ENCODE data around the gene PPIL6.

The PPIL6 gene

DNA sequence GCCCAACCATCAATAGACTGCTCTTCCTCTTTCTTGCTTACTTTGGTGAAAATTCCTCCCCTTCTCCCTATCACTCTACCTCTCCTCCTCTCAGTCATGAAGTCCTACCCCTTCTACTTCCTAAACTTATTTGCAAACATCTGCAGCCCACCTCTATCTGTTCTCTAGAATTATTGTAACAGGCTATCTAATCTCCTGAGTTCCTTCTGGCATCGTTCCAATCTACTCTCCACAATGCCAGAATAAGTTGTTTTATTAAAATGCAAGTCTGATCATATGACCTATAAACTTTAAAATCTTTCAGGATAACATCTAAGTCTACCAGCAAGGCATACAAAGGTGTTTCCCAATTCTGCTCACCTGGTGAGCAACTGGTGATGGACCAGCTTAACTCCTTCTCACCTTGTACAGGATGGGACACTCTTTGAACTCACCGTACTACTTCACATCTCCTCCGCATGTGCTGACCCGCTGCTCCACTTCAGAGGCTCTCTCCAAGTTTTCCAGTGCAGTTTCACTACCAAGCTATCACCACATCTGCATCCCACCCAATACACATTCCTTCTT, 66.0 kb downstream of the PPIL6 start:
- DNase-seq (ENCODE audit: extremely low spot score) = no peak
- TF ChIP-seq, protein P1, sequence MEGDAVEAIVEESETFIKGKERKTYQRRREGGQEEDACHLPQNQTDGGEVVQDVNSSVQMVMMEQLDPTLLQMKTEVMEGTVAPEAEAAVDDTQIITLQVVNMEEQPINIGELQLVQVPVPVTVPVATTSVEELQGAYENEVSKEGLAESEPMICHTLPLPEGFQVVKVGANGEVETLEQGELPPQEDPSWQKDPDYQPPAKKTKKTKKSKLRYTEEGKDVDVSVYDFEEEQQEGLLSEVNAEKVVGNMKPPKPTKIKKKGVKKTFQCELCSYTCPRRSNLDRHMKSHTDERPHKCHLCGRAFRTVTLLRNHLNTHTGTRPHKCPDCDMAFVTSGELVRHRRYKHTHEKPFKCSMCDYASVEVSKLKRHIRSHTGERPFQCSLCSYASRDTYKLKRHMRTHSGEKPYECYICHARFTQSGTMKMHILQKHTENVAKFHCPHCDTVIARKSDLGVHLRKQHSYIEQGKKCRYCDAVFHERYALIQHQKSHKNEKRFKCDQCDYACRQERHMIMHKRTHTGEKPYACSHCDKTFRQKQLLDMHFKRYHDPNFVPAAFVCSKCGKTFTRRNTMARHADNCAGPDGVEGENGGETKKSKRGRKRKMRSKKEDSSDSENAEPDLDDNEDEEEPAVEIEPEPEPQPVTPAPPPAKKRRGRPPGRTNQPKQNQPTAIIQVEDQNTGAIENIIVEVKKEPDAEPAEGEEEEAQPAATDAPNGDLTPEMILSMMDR (IDR thresholded peaks at IDR 0.05; ENCODE audit: control extremely low read depth, extremely low read depth, low read depth, missing control alignments) = no peak
- POLR2A ChIA-PET = interaction anchor here (0.6 to 1.9 kb wide), 4 partner anchors 9 to 79 kb away, joined by 3 to 15 read pairs (median 3); partner anchors contain the start of gene CD164
- CTCF ChIA-PET = interaction anchor here (1.3 to 4.1 kb wide), 4 partner anchors 9 to 187 kb away, joined by 4 to 24 read pairs (median 12); no protein-coding TSS in a partner anchor

DNA sequence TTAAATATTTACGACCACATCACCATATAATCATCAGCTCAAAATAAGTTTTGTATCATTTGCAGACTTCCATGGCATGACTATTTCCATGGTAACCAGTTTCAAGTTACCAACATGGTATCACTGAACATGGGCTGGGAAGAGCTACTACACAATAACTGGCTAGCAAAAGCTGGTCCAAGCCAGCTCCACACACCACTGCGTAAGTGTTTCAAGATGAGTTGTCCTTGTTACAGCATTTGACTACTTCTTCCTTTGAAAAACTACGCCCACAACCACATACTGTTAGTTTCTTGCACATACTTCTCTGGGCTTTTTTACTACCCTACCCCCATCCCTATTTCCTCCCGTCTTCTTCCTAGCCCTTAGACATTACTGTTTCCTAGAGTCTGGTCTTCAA, 66.7 kb downstream of the PPIL6 start:
- ChIA-PET POLR2A (interaction anchor here (0.6 to 1.9 kb wide), 6 partner anchors 9 to 80 kb away, joined by 3 to 15 read pairs (median 3); partner anchors contain the start of gene CD164), CTCF (interaction anchor here (1.3 to 4.1 kb wide), 4 partner anchors 10 to 186 kb away, joined by 4 to 24 read pairs (median 12); no protein-coding TSS in a partner anchor)
- DNase-seq (ENCODE audit: extremely low spot score) = peak; percentile 36
- TF ChIP-seq, protein P1 (IDR thresholded peaks at IDR 0.05; ENCODE audit: control extremely low read depth, extremely low read depth, low read depth, missing control alignments) = no peak

DNA sequence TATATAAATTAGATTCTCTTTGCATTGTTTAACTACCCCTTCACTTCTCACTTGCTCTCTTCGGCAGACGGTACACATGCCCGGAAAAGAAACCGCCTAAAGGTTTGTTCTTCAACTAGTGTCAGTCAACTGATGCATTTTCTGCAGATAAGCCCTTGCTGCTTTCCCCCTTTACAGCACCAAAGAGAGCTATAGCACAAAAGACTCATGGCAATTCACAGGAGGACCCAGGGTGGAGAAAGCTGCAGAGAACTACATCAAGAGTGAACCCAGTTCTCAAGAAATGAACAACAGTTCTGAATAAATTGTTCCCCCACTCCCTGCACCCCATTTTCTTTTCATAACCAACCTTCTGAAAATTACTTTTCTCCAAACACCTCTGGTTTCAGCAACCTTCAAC, 67.1 kb downstream of the PPIL6 start:
- ChIA-PET CTCF (interaction anchor here (1.3 to 4.1 kb wide), 4 partner anchors 10 to 186 kb away, joined by 4 to 24 read pairs (median 12); no protein-coding TSS in a partner anchor), POLR2A (interaction anchor here (0.7 to 1.9 kb wide), 5 partner anchors 10 to 81 kb away, joined by 3 to 15 read pairs (median 3); partner anchors contain the start of gene CD164)
- TF ChIP-seq, protein P1 (IDR thresholded peaks at IDR 0.05; ENCODE audit: control extremely low read depth, extremely low read depth, low read depth, missing control alignments) = no peak
- no peak for DNase-seq (ENCODE audit: extremely low spot score)

DNA sequence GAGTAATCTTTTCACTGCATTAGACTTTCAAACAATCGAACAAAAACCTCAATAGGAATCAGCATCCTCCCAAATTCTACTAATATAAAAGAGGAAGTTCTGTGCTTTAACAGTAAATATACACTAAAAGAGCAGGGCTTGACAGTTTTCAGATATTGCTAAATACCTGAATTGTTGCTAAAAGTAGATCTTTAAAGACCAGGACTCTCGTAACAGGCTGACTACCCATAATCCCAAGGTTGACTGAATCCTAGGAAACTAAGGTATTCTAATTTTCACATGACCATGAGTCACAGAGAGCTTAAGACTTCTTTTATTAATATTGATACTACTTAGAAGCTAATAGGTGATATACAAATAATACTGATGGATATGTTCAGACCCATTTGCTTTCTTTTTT, 68.3 kb downstream of the PPIL6 start:
- TF ChIP-seq, protein P1 (IDR thresholded peaks at IDR 0.05; ENCODE audit: control extremely low read depth, extremely low read depth, low read depth, missing control alignments) = no peak
- no peak for DNase-seq (ENCODE audit: extremely low spot score)
- ChIA-PET POLR2A (no interaction called here), CTCF (interaction anchor here (2.2 to 4.1 kb wide), 3 partner anchors 10 to 185 kb away, joined by 6 to 24 read pairs (median 17); no protein-coding TSS in a partner anchor)

DNA sequence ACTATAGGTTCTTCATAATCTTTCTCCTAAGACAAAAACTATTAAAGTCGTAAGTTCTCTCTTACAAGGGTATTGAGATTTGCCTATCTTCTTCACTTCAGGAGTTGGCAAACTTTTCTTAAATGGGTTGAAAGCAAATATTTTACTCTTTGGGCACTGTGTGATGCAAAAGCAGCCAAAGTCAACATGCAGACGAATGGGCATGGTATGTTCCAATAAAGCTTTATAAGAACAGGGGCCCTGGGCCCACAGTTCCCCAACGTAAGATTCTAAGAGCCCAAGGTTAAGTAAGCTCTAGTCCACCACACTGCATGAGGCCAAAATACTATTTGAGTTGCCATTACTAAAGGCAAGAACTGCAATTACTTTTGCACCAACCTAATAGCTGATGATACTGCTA, 69.6 kb downstream of the PPIL6 start:
- ChIA-PET CTCF (interaction anchor here (0.7 to 1.4 kb wide), 7 partner anchors 8 to 183 kb away, joined by 3 to 5 read pairs (median 3); no protein-coding TSS in a partner anchor), POLR2A (interaction anchor here (0.8 to 1.3 kb wide), 4 partner anchors 9 to 24 kb away, joined by 4 to 7 read pairs (median 6); partner anchors contain the start of gene CD164)
- DNase-seq (ENCODE audit: extremely low spot score) = no peak
- TF ChIP-seq, protein P1 (IDR thresholded peaks at IDR 0.05; ENCODE audit: control extremely low read depth, extremely low read depth, low read depth, missing control alignments) = no peak

DNA sequence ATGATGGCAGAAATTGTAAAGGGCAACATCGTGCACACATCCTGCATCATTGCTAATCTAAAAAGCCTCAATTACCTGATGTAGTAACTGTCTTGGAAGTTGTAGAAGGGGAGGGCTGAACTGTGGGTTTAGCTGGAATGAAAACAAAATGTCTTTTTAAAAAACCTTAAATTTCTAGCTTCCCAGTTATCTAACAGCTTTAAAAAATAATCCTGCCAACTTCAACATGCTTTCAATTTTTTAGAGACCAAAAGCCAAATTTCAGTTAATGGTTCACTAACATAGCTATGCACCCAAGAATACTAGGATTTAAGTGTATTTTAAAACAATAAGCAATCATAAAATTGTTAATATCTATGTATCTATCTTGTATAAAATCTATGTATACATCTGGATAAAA, 70.1 kb downstream of the PPIL6 start:
- TF ChIP-seq, protein P1 (IDR thresholded peaks at IDR 0.05; ENCODE audit: control extremely low read depth, extremely low read depth, low read depth, missing control alignments) = no peak
- DNase-seq (ENCODE audit: extremely low spot score) = no peak
- CTCF ChIA-PET = interaction anchor here (0.7 to 1.4 kb wide), 6 partner anchors 9 to 120 kb away, joined by 3 to 5 read pairs (median 3); no protein-coding TSS in a partner anchor
- POLR2A ChIA-PET = interaction anchor here (0.8 to 1.3 kb wide), 4 partner anchors 9 to 24 kb away, joined by 4 to 7 read pairs (median 6); partner anchors contain the start of gene CD164

Data from GM10248 (cell line).